Testis (tissue), 2 donors: Measurements from ENCODE around the gene SUSD6.

Source experiments
- CTCF ChIP-seq, 3 experiments: fragments of 450-650 bp in 2 of 3; fragments of 200-600 bp in 1 of 3; sonication (generic) in 1 of 3; IDR thresholded peaks; one replicate each; pipeline ENCODE4 v1.5.1; 2016 to 2019; ENCODE audit warnings: antibody characterized with exemption in 3 of 3, mild to moderate bottlenecking in 2 of 3, moderate library complexity in 1 of 3
- POLR2A ChIP-seq: fragments of 450-650 bp; IDR thresholded peaks from one replicate; pipeline ENCODE4 v1.6.1; 2017; ENCODE audit warnings: antibody characterized with exemption, mild to moderate bottlenecking, moderate library complexity

DNA sequence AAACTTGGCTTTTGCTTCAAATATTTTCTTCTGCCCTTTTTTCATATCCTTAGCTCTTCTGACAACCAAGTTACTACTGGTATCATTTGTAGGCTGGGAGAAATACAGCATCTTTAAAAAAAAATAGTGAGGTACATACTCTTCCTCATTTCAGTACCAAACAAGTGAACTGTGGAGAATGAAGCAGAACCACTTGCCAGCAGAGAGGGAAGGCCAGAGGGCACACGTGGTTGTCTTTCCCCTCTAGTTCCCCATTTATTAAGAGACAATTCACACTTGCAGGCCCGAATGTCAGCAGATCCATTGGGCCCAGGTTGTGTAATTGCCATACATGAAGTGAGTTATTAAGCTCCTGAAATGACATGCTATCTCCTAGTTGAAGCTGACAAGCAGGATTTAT lies 3.2 kb downstream of the SUSD6 start:
- TF ChIP-seq POLR2A = no peak
- no peak for TF ChIP-seq CTCF (IDR thresholded peaks at IDR 0.05)
